Mesenchymal stem cell (in vitro differentiated cells and primary cell): ENCODE data around the gene NCAPG.
A peak's percentile ranks its signal among the peaks of the same experiment; 100 is the strongest.

Experiments used
- DNase-seq: peaks from one replicate; pipeline ENCODE4 v3.0.0-alpha.2; 2013
- H2AFZ ChIP-seq: one replicate; pipeline ENCODE4 v1.6.1; 2013; ENCODE audit warnings: low read depth, mild to moderate bottlenecking, control low read depth, inconsistent platforms, low read length, moderate library complexity
- H2AK5ac ChIP-seq: 2 replicates; pipeline ENCODE4 v1.6.1; 2013; ENCODE audit warnings: low read length, moderate library complexity, mild to moderate bottlenecking, inconsistent platforms; ENCODE audit not compliant: severe bottlenecking
- H2BK120ac ChIP-seq: one replicate; pipeline ENCODE4 v1.6.1; 2013; ENCODE audit warnings: low read depth, mild to moderate bottlenecking, inconsistent platforms, low read length, moderate library complexity
- H2BK12ac ChIP-seq, 2 experiments: one replicate each; pipeline ENCODE4 v1.6.1; 2013; ENCODE audit warnings: inconsistent platforms in 2 of 2, low read length in 2 of 2, mild to moderate bottlenecking in 2 of 2, moderate library complexity in 2 of 2, control low read depth in 1 of 2
- H2BK15ac ChIP-seq: one replicate; pipeline ENCODE4 v1.6.1; 2013; ENCODE audit warnings: mild to moderate bottlenecking, low read depth, inconsistent platforms; ENCODE audit not compliant: poor library complexity, severe bottlenecking
- H2BK5ac ChIP-seq: 2 replicates; pipeline ENCODE4 v1.6.1; 2013; ENCODE audit warnings: low read depth, mild to moderate bottlenecking, low read length, control low read depth, inconsistent platforms; ENCODE audit not compliant: poor library complexity, severe bottlenecking
- H3K14ac ChIP-seq, 2 experiments: one replicate each; pipeline ENCODE4 v1.6.1; 2013; ENCODE audit warnings: inconsistent platforms in 2 of 2, low read length in 2 of 2, control low read depth in 1 of 2, mild to moderate bottlenecking in 1 of 2, moderate library complexity in 1 of 2
- H3K18ac ChIP-seq, 2 experiments: one replicate each; pipeline ENCODE4 v1.6.1; 2013; ENCODE audit warnings: inconsistent platforms in 2 of 2, low read length in 2 of 2, control low read depth in 1 of 2, low read depth in 1 of 2, mild to moderate bottlenecking in 1 of 2
- H3K23ac ChIP-seq, 2 experiments: one replicate each; pipeline ENCODE4 v1.6.1; 2013; ENCODE audit warnings: inconsistent platforms in 2 of 2, low read length in 2 of 2, mild to moderate bottlenecking in 2 of 2, moderate library complexity in 2 of 2, control low read depth in 1 of 2
- H3K27ac ChIP-seq: 2 replicates; pipeline ENCODE4 v1.5.1; 2013; ENCODE audit warnings: mild to moderate bottlenecking, moderate library complexity, low read length, control low read depth, inconsistent platforms; ENCODE audit not compliant: poor library complexity, severe bottlenecking
- H3K27me3 ChIP-seq, 2 experiments: 2 replicates each; pipeline versions ENCODE4 v1.6.1 to v1.7.0; 2013; ENCODE audit warnings: low read length in 2 of 2, mild to moderate bottlenecking in 2 of 2, moderate library complexity in 2 of 2, control low read depth in 1 of 2, inconsistent platforms in 1 of 2; ENCODE audit not compliant: control insufficient read depth in 1 of 2, insufficient read depth in 1 of 2
- H3K36me3 ChIP-seq, 2 experiments: 2 replicates each; pipeline versions ENCODE4 v1.6.1 to v1.7.0; 2013; ENCODE audit warnings: low read length in 2 of 2, control low read depth in 1 of 2, inconsistent platforms in 1 of 2, low read depth in 1 of 2, mild to moderate bottlenecking in 1 of 2; ENCODE audit not compliant: insufficient read depth in 2 of 2, control insufficient read depth in 1 of 2
- H3K4ac ChIP-seq, 2 experiments: one replicate each; pipeline ENCODE4 v1.6.1; 2013; ENCODE audit warnings: inconsistent platforms in 2 of 2, low read length in 2 of 2, mild to moderate bottlenecking in 2 of 2, moderate library complexity in 2 of 2, control low read depth in 1 of 2, low read depth in 1 of 2
- H3K4me1 ChIP-seq: 2 replicates; pipeline ENCODE4 v1.6.1; 2013; ENCODE audit warnings: low read depth, low read length, control low read depth; ENCODE audit not compliant: control insufficient read depth, insufficient read depth
- H3K4me2 ChIP-seq: 2 replicates; pipeline ENCODE4 v1.6.1; 2013; ENCODE audit warnings: low read length, mild to moderate bottlenecking, inconsistent platforms; ENCODE audit not compliant: poor library complexity, severe bottlenecking
- H3K4me3 ChIP-seq, 2 experiments: 2 replicates each; pipeline versions ENCODE4 v1.5.1 to v1.7.0; 2013; ENCODE audit warnings: low read length in 2 of 2, mild to moderate bottlenecking in 2 of 2, control low read depth in 1 of 2, low read depth in 1 of 2; ENCODE audit not compliant: insufficient read depth in 1 of 2
- H3K79me1 ChIP-seq: replicated peaks from 2 replicates; pipeline ENCODE4 v1.6.1; 2013; ENCODE audit warnings: mild to moderate bottlenecking, control low read depth, low read length, inconsistent platforms; ENCODE audit not compliant: poor library complexity, severe bottlenecking
- H3K9ac ChIP-seq: 2 replicates; pipeline ENCODE4 v1.7.0; 2013; ENCODE audit warnings: mild to moderate bottlenecking, low read length, moderate library complexity
- H3K9me3 ChIP-seq: 2 replicates; pipeline ENCODE4 v1.7.0; 2013; ENCODE audit warnings: mild to moderate bottlenecking, low read length; ENCODE audit not compliant: control insufficient read depth
- H4K8ac ChIP-seq: one replicate; pipeline ENCODE4 v1.6.1; 2013; ENCODE audit warnings: inconsistent platforms, mild to moderate bottlenecking, low read length, moderate library complexity
- H4K91ac ChIP-seq: one replicate; pipeline ENCODE4 v1.6.1; 2013; ENCODE audit warnings: mild to moderate bottlenecking, low read length, inconsistent platforms
- WGBS: methylation state at CpG from one replicate; pipeline ENCODE4 v1.1.7; 2013; ENCODE audit warnings: mixed read lengths; 5-methylcytosine and 5-hydroxymethylcytosine counted together

NCAPG gene

DNA sequence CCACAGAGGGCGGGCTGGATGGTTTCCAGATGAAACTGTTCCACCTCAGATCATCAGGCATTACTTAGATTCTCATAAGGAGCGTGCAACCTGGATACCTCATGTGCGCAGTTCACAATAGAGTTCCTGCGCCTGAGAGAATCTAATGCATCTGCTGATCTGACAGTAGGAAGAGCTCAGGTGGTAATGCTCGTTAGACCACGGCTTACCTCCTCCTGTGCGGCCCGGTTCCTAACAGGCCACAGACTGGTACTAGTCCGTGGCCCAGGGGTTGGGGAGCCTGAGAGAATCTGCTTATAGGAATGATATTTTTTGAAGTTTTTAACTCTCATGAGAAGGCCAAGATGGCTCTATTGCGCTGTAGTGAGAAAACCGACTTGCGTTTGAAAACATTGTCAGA lies 5.4 kb downstream of the NCAPG start:
- Histone ChIP-seq H3K18ac (no peak overlapping the region), H3K9ac (no peak overlapping the region), H3K4me1 (no peaks in the 10 kb centered on the region), H3K27me3 (no peaks in the 10 kb centered on the region), H3K9me3 (no peaks in the 10 kb centered on the region), H3K4me3 (no peak overlapping the region), H3K4ac (no peak overlapping the region), H2AK5ac (no peak overlapping the region), H3K79me1 (peaks cover 2% of the 10 kb centered on the region), H2BK12ac (no peak overlapping the region), H3K27ac (no peak overlapping the region), H3K36me3 (no peaks in the 10 kb centered on the region), H4K91ac (no peak overlapping the region), H3K4me2 (no peak overlapping the region), H4K8ac (no peak overlapping the region), H2AFZ (peak overlapping the region; percentile 15), H2BK120ac (no peak overlapping the region), H3K14ac (no peak overlapping the region), H3K23ac (no peak overlapping the region), H2BK5ac (no peak overlapping the region), H2BK15ac (no peak overlapping the region)
- no peak for DNase-seq
- WGBS, result 98% methylated on average over 12 of the region's 12 CpGs

DNA sequence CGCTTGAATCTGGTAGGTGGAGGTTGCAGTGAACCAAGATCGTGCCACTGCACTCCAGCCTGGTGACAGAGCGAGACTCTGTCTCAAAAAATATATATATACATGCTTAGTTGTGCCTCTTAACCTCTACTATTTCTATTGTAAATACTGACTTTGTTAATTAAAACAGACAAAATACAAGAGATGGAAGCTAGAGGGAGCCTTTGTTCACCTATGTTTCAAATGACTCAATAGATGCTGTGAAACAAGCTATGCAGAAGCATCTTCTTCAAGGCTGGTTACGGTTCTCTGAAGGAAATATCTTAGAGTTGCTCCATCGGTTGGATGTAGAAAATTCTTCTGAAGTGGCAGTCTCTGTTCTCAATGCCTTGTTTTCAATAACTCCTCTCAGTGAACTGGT lies 6.2 kb downstream of the NCAPG start:
- Histone ChIP-seq H3K18ac (no peak overlapping the region), H3K36me3 (no peaks in the 10 kb centered on the region), H4K91ac (no peak overlapping the region), H3K4me1 (no peaks in the 10 kb centered on the region), H2BK5ac (no peak overlapping the region), H3K79me1 (peaks cover 4% of the 10 kb centered on the region), H2AFZ (no peak overlapping the region), H3K9me3 (no peaks in the 10 kb centered on the region), H3K14ac (no peak overlapping the region), H2BK15ac (no peak overlapping the region), H3K23ac (no peak overlapping the region), H4K8ac (no peak overlapping the region), H3K4me2 (no peak overlapping the region), H3K27me3 (no peaks in the 10 kb centered on the region), H3K4ac (no peak overlapping the region), H3K4me3 (peak overlapping the region in 1 of 2 experiments; percentile 41), H2BK12ac (no peak overlapping the region), H2AK5ac (no peak overlapping the region), H3K27ac (no peak overlapping the region), H3K9ac (no peak overlapping the region), H2BK120ac (no peak overlapping the region)
- 84% methylated on average over 2 of the region's 5 CpGs for WGBS
- peak; percentile 76 for DNase-seq

DNA sequence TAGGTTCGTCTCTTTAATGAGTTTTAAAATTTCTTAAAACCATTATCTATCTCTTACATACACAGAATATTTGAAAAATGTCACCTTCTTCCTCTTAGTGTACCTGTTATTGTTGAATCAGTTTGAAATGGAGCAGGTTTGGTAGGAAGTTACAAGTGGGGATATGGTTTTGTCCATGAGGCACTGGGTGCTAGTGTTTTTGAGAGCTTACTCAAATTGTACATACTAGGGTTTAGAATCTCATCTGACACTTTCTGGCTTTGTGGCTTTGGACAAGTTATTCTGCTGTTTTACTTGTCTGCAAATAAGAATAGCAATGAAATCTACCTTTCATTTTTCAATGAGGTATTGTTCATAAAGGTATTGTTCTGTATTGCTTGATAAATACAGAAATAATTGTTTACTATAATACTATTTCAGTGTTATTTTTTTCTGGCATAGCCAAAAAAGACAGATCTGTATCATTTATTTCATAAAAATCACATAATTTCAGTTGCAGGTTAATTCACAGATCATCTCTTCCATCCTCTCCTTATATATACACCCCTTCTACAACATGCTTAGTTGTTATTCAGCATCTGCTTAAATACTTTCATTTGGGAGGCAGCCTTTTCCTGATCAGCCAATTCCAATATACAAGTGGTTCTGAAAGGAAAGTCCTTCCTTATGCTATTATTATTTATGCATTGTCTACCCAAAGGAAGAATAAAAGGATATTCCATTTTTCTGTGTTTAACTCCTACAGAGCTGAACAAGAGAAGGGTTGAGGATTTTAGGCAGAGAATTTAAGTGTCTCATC lies 13.3 kb downstream of the NCAPG start:
- H3K27me3 ChIP-seq, result no peaks in the 10 kb centered on the region
- H2AK5ac ChIP-seq, result no peak overlapping the region
- no peak overlapping the region for H3K23ac ChIP-seq
- no peak overlapping the region for H3K27ac ChIP-seq
- no peak overlapping the region for H3K14ac ChIP-seq
- H2BK5ac ChIP-seq, result no peak overlapping the region
- H4K91ac ChIP-seq, result no peak overlapping the region
- no peak overlapping the region for H2BK120ac ChIP-seq
- no peak for DNase-seq
- no peaks in the 10 kb centered on the region for H3K36me3 ChIP-seq
- H3K9me3 ChIP-seq, result no peaks in the 10 kb centered on the region
- no CpG with 5 or more reads among the region's 1 CpG for WGBS
- H2AFZ ChIP-seq, result no peak overlapping the region
- no peaks in the 10 kb centered on the region for H3K4me1 ChIP-seq
- H3K79me1 ChIP-seq, result peaks cover 4% of the 10 kb centered on the region
- no peak overlapping the region for H3K4me2 ChIP-seq
- H3K4me3 ChIP-seq, result no peak overlapping the region
- H4K8ac ChIP-seq, result no peak overlapping the region
- no peak overlapping the region for H3K9ac ChIP-seq
- H2BK12ac ChIP-seq, result no peak overlapping the region
- H3K18ac ChIP-seq, result no peak overlapping the region
- no peak overlapping the region for H3K4ac ChIP-seq
- H2BK15ac ChIP-seq, result no peak overlapping the region

DNA sequence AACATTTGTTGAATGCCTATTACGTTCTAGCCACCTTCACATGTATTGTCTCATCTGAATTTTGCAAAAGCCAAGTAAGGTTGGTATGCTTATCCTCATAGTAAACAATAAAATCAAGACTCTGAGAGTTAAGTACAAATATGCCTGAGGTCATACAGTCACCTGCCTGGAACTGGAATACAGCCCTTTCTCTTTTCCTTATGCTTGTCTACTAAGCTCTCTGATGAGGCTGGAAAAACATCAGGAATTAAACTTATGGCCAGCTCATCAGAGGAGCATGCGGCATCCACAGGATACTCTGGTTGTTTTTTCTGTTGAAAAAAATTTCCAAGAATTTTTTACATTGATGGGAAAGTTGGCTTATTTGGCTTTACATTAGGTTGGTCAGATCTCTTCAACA lies 35.5 kb downstream of the NCAPG start:
- Histone ChIP-seq H3K4me2 (no peak overlapping the region), H3K79me1 (no peaks in the 10 kb centered on the region), H3K36me3 (peaks cover 0 to 16% of the 10 kb centered on the region in 2 experiments), H3K14ac (no peak overlapping the region), H2BK120ac (no peak overlapping the region), H4K8ac (no peak overlapping the region), H3K9ac (no peak overlapping the region), H3K9me3 (no peaks in the 10 kb centered on the region), H2BK15ac (no peak overlapping the region), H3K4me3 (no peak overlapping the region), H2AK5ac (no peak overlapping the region), H2BK5ac (no peak overlapping the region), H3K4me1 (no peaks in the 10 kb centered on the region), H4K91ac (no peak overlapping the region), H2AFZ (no peak overlapping the region), H3K18ac (no peak overlapping the region), H3K4ac (no peak overlapping the region), H3K27me3 (no peaks in the 10 kb centered on the region), H2BK12ac (no peak overlapping the region), H3K23ac (no peak overlapping the region), H3K27ac (no peak overlapping the region)
- WGBS, result 100% methylated on average over 1 of the region's 2 CpGs
- DNase-seq, result peak; percentile 24
